Upper lobe of right lung (tissue), 1 donor: ENCODE results near the gene TACC2. TPM values are rescaled to one million over a fixed set of nuclear protein-coding genes. Genes with fewer than 3 reads are reported as not detected.

Source experiments
- ATAC-seq: fragments of 200-7000 bp; cut with Tn5 transposase; one replicate; pipeline ENCODE4 v1.9.1; 2020; ENCODE audit warnings: mild to moderate bottlenecking, moderate library complexity
- DNase-seq: peaks from one replicate; pipeline ENCODE4 v3.0.0-alpha.2; 2020
- H3K27ac ChIP-seq: fragments of 200-600 bp; one replicate; pipeline ENCODE4 v1.8.0; 2022
- H3K27me3 ChIP-seq: fragments of 200-600 bp; one replicate; pipeline ENCODE4 v1.8.0; 2022; ENCODE audit warnings: mild to moderate bottlenecking
- H3K36me3 ChIP-seq: fragments of 200-600 bp; one replicate; pipeline ENCODE4 v1.8.0; 2022
- H3K4me1 ChIP-seq: fragments of 200-600 bp; one replicate; pipeline ENCODE4 v1.8.0; 2022
- H3K4me3 ChIP-seq: fragments of 200-600 bp; one replicate; pipeline ENCODE4 v1.8.0; 2022; ENCODE audit warnings: mild to moderate bottlenecking
- H3K9me3 ChIP-seq: fragments of 200-600 bp; one replicate; pipeline ENCODE4 v1.8.0; 2022
- CTCF ChIP-seq: fragments of 200-600 bp; IDR thresholded peaks from one replicate; pipeline ENCODE4 v1.8.0; 2022; ENCODE audit warnings: antibody characterized with exemption
- intact Hi-C: fragments of 100-400 bp; cut with DNase I; formaldehyde crosslinking; loops from one replicate; pipeline ENCODE4 v1.11.0; 2022
- total RNA-seq: library from RNA; stranded (reverse); fragmentation: NEBNext Ultra II Directional; extraction: Animal tissue kit (Norgen Biotek cat#: 25700); gene quantifications from one replicate; pipeline ENCODE4 v1.2.1, GENCODE V29; 2021
- donor health status: DM: no; HTN: yes; CAD: no; lungs with severe emphysema.

The TACC2 gene
- total RNA-seq, 1 donor from 2014 or later, result 236 TPM

GRCh38 chr10:122157451-122157850 lies 168.5 kb downstream of the TACC2 start:
- TF ChIP-seq CTCF, result no peak
- intact Hi-C loops, result no loop called here
- Histone ChIP-seq H3K27ac (no peak overlapping the region), H3K4me1 (peaks cover 12% of the 10 kb centered on the region), H3K9me3 (no peaks in the 10 kb centered on the region), H3K27me3 (no peaks in the 10 kb centered on the region), H3K4me3 (no peak overlapping the region), H3K36me3 (no peaks in the 10 kb centered on the region)
- no peak for DNase-seq
- ATAC-seq, result no peak

GRCh38 chr10:122158362-122158761 lies 169.4 kb downstream of the TACC2 start:
- Histone ChIP-seq H3K9me3 (no peaks in the 10 kb centered on the region), H3K36me3 (no peaks in the 10 kb centered on the region), H3K27me3 (no peaks in the 10 kb centered on the region), H3K4me3 (no peak overlapping the region), H3K4me1 (peaks cover 16% of the 10 kb centered on the region), H3K27ac (no peak overlapping the region)
- intact Hi-C loops, result no loop called here
- TF ChIP-seq CTCF, result no peak
- DNase-seq, result no peak
- ATAC-seq, result no peak

GRCh38 chr10:122159141-122159970 lies 170.4 kb downstream of the TACC2 start:
- Histone ChIP-seq H3K9me3 (no peaks in the 10 kb centered on the region), H3K36me3 (no peaks in the 10 kb centered on the region), H3K4me1 (peaks cover 13% of the 10 kb centered on the region), H3K27ac (no peak overlapping the region), H3K27me3 (no peaks in the 10 kb centered on the region), H3K4me3 (no peak overlapping the region)
- ATAC-seq, result peak; percentile 4
- intact Hi-C loops, result no loop called here
- peak; percentile 64 for DNase-seq
- TF ChIP-seq CTCF, result no peak

GRCh38 chr10:122161795-122162194 lies 172.8 kb downstream of the TACC2 start:
- H3K27ac ChIP-seq, result no peak overlapping the region
- H3K27me3 ChIP-seq, result no peaks in the 10 kb centered on the region
- ATAC-seq (no peak), DNase-seq (no peak)
- peaks cover 5% of the 10 kb centered on the region for H3K4me1 ChIP-seq
- H3K36me3 ChIP-seq, result no peaks in the 10 kb centered on the region
- no peaks in the 10 kb centered on the region for H3K9me3 ChIP-seq
- no peak overlapping the region for H3K4me3 ChIP-seq
- no peak for TF ChIP-seq CTCF
- intact Hi-C loops, result no loop called here

- ATAC-seq (peak; percentile 13), DNase-seq (peak; percentile 63)
- Histone ChIP-seq H3K27ac (no peak overlapping the region), H3K4me3 (no peak overlapping the region), H3K4me1 (peaks cover 5% of the 10 kb centered on the region), H3K36me3 (peaks cover 3% of the 10 kb centered on the region), H3K9me3 (no peaks in the 10 kb centered on the region), H3K27me3 (no peaks in the 10 kb centered on the region)
- TF ChIP-seq CTCF, result no peak
- intact Hi-C loops, result no loop called here
These were observed 173.8 kb downstream of the TACC2 start for GRCh38 chr10:122162671-122163173.
